Myocyte (in vitro differentiated cells): Measurements from ENCODE around the gene ZC3H18. TPM values are rescaled to one million over a fixed set of nuclear protein-coding genes. Genes with fewer than 3 reads are reported as not detected.
"Not testable (repeated sequence)": the region's sequence is repeated elsewhere in the genome, so short reads cannot be mapped to it uniquely, and the experiment has no call there.

ENCODE experiments used
- DNase-seq: peaks from one replicate; pipeline ENCODE4 v3.0.0-alpha.2; 2012; ENCODE audit warnings: low read depth
- total RNA-seq: library from RNA; depleted of rRNA; stranded (reverse); fragments of >200 nt; gene quantifications from 2 replicates; pipeline ENCODE4 v1.2.3, GENCODE V29; 2014

The ZC3H18 gene
- total RNA-seq, 1 donor from 2014 or later, result 13.4 TPM

GRCh38 chr16:88600539-88600896 is 30.3 kb downstream of the ZC3H18 start:
- DNase-seq, result no peak

DNA sequence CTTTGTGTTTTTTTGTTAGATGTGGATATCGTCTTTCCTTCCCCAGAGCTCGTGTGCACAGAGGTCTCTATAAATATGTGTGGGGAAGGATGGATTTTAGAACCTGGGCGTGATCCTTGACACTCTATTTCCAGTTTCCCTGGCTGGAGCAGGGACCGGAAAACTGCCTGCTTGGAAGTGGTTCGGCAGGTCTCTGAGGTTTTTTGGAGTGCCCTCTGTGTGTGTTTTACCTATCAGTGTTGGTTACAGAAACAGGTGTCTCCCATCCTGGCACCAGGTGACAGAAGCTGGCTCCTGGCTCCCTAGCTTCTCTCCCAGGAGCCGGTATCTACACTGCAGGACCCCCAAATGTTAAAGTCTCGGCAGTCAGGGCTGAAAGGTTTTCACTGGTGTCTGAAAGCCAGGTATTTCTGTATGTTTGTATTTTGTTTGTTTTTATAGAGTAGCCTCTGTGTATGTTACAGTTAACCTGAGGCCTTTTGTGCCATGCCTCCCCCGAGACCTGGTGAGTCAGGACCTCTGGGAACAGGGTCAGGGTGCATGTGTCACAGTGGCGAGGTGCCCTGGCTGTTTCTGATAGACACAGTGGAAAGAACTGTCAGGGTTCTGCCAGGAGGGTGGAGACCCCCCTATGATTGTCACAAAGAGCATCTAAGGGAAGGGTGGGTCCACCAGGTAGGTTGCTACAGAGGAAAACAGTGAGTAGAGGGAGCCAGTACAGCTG is 31.3 kb downstream of the ZC3H18 start:
- no peak for DNase-seq

GRCh38 chr16:88602091-88602490 is 31.9 kb downstream of the ZC3H18 start:
- DNase-seq, result no peak

DNA sequence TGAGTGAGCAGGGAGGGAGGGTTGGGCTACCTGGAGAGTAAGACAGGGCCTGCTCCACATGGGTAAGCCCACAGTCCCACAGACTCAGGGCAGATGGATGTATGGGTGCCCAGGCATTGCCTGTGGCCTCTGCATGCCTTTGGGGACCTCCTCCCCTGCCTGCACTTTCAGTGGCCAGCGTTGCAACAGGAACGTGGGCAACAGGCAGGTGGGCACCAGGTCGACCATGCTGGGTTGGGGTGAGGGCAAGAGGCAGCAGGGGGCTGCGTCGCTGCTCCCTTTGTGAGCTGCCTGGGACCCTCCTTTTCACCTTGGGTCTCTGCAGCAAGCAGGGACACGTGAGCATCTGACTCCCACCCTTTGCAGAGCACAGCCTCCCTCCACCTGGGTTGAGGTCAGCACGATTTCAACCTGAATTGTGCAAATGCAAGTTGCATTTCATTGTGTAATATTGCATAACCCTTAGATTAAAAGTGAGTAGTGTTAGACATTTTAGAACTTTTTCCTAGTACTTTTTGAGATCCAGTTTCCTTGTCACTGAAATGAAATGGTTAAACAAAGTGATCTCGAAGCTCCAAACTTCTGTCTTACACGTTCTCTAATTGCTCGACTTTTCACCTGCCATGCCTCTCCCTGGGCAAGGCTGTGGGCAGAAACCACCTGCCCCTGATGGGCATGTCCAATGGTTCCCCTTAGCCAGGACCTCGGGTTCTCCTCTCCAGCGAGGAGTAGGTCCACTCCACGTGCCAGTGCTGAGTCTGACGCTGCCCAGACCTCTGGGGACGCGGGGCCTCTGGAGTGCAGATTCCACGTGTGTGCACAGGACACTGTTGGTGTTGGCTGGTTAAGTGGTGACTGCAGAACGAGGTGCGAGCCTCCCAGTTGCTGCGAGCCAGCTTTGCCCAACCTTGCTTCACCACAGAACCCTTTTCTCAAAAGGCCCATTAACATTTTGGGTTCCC is 35.3 kb downstream of the ZC3H18 start:
- no peak for DNase-seq

- DNase-seq, result no peak
These were observed 36.0 kb downstream of the ZC3H18 start for GRCh38 chr16:88606148-88606757.

DNA sequence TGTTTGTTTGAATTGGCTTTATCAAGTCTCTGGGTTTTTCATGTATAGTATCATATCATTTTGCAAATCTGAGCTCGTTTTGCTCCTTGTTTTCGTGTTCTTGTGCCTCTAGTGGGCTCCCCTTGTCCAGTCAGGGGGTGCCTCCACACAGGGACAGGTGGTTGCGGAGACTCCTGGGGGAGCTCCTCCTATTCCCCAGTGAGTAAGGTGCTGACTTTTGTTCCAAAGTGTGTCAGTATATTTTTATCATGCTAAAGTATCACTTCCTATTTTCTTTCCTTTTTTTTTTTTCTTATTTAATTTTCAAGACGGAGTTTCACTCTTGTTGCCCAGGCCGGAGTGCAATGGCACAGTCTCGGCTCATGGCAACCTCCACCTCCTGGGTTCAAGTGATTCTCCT is 37.9 kb downstream of the ZC3H18 start:
- DNase-seq, result no peak

GRCh38 chr16:88609426-88609825 is 39.2 kb downstream of the ZC3H18 start:
- DNase-seq, result not testable (repeated sequence)

DNA sequence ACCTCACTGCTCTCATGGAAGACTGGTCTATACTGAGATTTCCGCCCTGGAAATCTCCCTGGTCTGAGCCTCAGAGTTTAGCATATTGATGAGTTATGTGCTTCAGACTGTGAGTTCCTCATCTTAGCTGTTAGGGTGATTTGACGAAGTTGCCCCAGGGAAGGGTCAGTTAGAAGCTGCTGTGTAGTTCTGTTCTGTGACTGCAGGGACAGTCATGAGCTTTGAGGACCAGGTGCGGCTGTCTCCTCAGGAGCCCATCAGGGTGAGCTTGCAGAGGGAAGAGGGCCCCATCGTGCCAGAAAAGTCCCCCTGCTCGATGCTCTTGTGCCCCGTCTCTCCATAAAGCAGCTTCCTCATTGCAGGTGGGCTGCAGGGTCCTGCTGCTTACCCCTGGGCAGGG is 39.9 kb downstream of the ZC3H18 start:
- DNase-seq, result no peak

DNA sequence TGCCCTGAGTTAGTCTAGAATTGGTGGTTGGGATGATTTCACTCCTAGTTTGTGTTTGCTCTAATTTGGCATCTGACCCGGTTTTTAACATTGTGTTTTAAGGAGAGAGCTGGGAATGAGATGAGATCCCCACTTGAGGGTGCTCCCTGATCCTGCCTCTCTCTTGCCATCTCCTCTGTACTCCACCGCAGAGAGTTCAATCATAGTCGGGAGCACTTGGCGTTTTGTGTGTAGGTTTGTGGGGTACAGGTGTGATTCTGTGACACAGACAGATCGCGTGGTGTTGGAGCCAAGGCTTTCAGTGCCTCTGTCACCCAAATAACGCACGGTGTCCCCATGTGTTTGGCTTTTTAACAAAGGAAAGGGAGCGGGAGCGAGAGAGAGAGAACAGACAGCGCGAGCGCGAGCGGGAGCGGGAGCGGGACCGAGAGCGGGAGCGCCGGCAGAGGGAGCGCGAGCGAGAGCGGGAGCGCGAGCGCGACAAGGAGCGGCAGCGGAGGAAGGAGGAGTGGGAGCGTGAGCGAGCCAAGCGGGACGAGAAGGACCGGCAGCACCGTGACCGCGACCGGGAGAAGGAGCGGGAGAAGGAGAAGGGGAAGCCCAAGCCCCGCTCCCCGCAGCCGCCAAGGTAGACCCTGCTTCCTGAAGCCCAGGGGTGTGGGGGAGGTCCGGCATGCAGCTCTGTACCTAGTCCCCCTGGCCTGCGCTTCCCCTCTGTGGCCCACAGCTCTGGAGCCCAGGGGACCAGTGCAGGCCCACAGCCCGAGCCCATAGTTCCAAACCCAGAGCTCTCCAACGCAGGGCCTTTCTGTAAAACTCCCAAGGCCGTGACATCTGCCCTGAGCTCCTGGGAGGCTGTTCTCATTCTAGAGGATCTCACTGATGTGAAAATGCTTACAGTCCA is 41.0 kb downstream of the ZC3H18 start:
- no peak for DNase-seq

DNA sequence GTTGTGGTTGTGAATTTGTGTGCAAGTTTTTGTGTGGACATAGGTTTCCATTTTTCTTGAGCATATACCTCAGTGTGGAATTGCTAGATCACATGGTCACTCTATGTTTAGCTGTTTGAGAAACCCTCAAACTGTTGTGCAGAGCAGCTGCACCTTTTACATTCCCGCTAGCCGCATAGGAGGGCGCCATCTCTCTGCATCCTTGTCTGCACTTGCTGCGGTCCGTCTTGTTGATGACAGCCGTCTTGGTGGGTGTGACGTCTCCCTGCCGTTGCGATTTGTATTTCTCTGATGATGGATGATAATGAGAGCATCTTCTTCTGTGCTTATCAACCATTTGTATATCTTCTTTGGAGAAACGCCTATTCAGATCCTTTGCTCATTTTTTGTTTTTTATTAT is 43.1 kb downstream of the ZC3H18 start:
- DNase-seq, result peak; percentile 52

DNA sequence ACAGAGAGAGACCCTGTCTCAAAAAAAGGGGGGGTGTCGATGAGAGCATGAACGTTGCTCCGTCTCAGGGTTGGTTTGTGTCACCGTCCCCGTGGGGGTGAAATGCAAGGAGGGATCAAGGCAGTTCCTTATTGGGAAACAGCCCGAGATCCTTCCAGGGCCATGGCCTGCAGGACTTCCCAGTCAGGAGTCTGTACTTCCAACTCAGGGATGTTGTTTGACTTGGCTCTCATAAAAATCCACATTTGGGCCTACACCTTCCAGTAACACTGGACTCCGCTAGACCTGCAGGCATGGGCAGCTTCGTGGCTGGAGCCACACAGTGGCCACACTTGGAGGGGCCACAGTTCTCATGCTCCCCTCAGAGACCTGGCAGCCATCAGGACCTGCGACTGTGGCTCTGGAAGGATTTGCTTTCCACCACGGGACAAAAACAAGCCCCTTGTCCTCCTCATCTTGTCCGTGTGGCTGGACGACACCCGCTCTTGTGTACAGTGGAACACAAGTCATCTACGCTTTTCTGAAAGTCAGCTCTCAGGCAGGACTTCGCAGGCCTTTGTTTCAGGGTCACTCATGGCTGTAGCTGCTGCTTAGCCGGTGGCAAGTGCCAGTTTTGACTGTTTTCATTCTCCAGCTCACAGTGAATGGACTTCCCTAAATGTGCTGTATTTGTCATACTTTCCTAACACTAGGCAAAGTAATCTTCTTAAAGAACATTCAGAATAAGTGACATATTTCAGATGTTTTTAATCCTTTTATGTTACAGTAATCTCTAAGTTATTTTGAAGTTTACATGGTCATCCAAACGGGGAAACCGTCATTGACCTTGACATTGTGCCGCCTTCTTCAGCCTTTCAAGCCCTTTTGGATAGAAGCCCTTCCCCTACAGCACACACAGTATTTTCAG is 44.0 kb downstream of the ZC3H18 start:
- no peak for DNase-seq

- DNase-seq, result no peak
These were observed 44.8 kb downstream of the ZC3H18 start for GRCh38 chr16:88614818-88615580.

GRCh38 chr16:88616320-88616719 is 46.1 kb downstream of the ZC3H18 start:
- DNase-seq, result no peak

GRCh38 chr16:88616736-88617135 is 46.5 kb downstream of the ZC3H18 start:
- DNase-seq, result no peak

GRCh38 chr16:88617268-88618031 is 47.2 kb downstream of the ZC3H18 start:
- DNase-seq, result no peak

- peak; percentile 41 for DNase-seq
These were observed 48.2 kb downstream of the ZC3H18 start for GRCh38 chr16:88618182-88618955.

DNA sequence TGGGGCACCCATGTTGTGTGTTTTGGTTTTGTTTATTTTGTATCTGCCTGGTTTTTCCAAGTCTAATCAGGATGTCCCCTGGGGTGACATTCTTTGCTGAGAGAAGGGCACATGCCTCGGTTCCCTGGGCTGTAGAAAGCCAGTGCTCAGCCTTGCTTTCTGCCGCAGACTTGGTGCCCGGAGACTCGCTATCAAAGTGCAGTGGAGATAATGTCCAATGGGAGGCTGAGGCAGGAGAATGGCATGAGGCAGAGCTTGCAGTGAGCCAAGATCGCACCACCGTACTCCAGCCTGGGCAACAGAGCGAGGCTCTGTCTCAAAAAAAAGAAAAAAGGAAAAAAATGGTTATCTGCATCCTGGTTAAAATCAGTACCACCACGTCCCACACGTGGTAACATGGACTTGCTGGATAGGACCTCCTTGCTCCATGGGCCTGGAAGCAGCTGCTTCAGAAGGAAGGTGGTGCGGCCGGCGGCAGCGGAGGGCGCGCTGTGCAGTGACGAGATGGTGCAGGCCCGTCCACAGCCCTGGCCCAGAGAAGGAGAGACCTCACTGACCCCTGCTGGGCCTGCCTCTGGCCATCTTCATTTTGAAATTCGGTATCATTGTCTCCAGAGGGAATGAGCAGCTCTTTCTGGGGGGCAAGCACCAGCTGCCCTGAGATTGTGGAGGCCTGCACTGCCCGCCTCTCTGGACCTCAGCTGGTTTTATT is 48.9 kb downstream of the ZC3H18 start:
- no peak for DNase-seq
